Activated T-cell treated with anti-CD3 and anti-CD28 coated beads, Interleukin-2, amount 50 U/mL, for 1 hour (primary cell): Measurements from ENCODE around the gene RPTOR.

ENCODE experiments used
- DNase-seq: peaks from one replicate; pipeline ENCODE4 v3.0.0-alpha.2; 2020

Gene RPTOR

DNA sequence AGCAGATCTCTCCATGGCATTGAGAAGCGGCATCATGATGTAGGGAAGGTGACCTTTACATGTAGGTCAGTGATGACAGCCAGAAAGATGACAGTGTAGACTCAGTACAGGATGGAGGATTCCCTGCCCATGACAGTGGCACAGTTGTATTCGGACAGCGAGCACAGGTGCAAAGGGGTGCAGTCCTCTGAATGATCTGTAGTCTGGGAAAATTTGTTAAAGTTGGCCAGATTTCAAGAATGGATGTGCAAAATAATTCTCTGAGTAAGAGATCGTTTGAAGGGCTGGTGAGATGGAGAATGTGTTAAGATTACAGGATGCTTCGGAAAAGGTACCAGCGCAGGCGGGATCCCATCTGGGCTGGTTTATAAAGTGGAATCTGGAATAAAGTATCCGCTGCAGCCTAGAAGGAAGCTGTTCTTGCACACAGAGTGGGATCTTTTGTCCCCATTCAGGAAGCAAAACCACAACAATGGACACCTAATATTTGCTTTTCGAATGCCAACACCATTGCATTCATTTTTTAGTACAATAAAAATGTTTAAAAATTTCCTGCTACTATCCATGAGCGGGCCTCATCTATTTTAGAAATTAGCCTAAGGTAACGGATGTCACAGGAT lies 101.2 kb downstream of the RPTOR start:
- no peak for DNase-seq

DNA sequence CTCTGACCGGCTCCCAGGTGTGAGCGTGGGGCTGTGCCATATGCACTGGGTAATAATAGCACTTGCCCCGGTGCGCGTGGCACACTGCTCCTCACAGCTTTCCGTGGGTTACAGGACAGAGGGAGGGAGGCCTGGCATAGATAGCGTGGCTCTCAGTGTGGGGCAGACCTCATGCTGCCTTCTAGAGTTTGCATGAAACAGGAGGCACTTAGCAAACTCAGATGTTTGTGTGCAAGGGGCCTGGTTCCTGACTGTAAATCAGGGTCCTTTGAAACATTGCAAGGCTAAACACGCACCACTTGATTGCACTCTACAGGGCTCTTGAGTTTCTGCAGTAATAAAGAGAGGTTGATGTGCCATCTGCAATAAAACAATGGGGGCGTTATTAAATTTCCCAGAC lies 101.7 kb downstream of the RPTOR start:
- DNase-seq = no peak

DNA sequence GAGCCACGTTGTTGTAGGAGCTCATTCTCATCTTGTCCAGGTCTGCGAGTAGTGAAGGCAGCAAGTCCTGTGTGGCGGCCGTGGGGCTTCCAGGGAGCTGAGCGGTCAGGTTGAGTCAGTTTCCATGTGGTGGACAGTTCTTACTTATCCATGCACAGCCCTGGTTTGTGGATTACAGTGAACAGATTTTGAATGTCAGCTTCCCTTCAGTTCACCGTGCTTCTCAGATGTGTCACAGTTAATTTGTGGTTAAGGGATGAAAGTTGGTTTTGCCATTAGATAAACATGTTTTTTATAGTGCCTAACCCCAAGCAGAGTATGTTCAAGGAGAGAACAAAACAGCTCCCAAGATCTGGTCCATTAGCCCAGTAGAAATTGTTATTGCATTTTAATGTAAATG lies 103.1 kb downstream of the RPTOR start:
- DNase-seq = no peak

DNA sequence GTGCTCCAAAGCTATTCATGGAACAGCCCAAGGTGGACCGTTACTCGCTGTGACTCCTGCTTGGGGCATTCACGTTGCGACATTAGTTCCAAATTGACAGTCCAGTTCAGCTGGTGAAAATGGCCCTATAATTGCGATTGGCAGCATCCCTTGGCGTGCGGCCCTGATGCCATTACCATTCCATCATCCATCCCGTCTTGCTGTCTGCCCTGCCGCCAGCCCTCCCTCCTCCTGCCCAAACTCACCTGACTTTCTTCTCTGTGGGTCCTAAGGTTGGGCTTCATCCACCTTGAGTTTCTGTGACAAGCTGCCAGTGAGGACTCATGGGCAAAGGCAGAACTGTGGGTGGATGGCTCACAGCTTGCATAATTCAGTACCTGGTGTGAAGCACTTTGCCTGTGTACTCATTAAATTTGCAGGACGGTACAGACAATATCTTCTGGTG lies 104.6 kb downstream of the RPTOR start:
- DNase-seq = no peak

DNA sequence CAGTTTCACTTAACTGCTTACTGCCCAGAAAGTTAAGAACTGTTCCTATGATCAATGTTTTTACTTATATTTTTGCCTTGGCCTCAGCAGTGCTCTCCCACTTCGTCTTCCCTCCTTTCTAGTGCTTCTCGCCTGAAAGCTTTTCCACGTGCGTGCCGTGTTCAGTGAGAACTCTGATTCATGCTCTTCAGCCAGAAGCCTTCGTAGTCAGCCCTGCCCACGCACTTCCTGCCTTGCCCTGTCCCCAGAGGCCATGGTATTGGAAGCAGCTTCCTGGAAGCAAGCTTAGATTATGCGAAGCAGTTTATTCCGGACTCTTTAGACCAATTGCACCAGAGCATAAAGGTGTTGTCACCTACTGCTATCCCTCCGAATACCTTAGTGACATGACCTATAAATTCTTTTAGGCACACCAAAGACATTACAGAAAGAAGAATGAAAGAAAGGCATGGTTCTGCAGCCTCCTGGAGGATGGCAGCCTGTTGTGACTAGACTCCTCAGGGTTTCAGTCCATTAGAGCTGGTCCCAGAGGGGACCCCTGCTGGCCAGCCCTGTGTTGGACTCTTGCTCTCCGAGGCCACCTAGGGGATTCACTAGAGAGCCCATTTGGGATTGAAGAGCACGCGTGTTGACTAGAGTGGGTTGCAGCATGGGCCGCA lies 105.2 kb downstream of the RPTOR start:
- DNase-seq = peak; percentile 58

DNA sequence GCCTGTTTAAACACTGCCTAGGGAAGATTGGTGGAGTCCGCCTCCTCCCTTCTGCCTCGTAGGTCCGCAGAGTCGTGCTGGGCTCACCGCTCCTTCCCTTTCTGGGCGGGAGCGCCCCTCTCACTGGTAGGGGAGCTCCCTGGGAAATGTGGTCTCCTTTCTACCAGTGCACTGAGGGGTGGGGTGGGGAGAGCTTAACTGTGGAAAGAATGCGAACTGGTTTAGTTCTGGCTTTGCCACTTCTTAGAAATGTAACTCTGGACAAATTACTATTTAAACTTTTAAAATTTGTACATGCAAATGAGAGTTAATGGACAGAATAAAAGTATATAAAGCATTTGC lies 105.7 kb downstream of the RPTOR start:
- DNase-seq = no peak

DNA sequence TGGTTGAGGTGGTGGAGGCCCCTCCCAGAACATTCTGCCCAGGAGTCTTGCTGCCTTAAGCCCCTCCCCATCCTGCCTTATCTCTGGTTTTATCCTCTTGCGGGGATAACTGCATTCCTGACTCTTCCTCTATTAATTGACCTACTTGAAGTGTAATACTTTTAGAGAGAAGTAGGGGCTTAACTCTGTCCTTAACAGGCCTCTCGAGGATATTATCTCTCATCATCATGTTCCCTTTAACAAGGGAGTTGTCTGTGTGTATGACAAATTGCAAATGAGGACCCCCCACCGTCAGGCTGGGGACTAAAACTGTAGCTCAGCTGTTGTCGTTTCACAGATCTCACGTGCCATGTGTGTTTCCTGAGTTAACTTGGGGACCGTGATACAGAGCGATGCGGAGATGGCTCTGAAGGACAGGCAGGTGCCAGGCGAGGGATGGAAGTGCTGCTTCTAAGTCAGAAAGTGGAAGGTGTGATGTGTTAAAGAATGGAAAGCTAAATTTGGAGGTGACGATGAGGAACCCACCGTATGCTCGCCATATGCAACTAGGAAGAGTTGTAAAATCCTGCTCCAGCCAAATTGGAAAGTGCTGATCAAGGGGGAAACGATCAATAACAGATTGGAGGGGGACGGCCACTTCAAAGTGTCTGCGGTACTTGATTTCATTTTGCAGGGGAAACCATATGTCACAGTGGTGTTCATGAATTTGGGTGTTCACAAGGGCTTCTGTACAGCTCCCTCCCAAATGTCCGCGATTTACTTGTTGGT lies 106.3 kb downstream of the RPTOR start:
- DNase-seq = no peak

DNA sequence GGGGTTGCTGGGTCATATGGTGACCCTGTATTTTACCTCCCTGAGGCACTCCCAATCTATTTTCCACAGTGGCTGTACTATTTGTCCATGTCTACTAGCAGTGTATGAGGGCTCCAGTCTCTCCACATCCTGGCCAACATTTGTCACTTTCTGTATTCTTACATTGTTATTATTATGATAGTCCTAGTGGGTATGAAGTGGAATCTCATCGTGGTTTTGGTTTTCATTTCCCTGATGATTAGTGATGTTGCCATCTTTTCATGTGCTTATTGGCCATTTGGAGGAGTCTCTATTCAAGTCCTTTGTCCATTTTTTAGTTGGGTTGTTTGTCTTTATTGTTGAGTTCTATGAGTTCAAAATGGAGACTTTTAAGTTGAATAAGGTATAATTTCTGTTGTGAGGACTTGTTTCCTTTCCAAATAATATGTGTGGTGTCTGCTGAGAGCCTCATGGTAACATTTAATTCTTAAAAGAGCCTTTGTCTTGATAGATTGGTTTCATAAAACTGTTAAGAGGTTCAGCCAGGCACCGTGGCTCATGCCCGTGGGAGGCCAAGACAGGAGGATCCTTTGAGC lies 108.2 kb downstream of the RPTOR start:
- DNase-seq = no peak

DNA sequence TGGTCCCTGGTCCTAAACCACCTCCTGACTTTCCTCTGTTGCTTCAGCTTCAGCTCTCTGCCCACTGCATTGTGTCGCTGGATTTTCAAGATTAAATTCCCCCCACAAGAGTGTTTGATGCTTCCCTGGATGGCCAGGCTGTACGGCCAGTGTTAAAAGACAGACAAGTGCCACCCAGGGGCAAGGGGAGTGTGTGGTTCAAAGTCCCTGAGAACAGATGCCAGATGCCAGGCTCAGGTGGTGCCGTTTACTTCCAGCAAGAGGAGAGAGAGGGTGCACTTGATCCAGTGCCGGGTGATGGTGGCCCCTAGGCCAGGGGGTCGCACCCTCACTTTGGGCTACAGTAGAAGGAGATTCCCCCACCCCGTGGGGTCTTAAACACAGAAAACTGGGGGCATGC lies 109.2 kb downstream of the RPTOR start:
- no peak for DNase-seq

DNA sequence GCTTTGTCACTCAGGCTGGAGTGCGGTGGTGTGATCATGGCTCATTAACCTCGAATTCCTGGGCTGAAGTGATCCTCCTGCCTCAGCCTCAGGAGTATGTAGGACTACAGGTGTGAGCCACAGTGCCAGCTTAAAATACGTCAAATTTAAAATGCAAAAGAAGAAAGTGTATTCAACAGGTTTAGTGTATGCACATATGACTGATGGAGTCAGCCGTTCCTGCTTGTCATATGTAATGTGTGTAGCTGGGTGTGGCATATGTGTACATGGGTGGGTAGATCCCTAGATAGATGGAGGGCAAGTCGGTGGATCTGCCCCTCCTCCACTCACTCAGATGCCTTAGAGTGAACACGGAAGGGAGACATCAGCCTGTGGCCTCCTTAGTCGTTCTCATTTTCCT lies 111.0 kb downstream of the RPTOR start:
- no peak for DNase-seq

DNA sequence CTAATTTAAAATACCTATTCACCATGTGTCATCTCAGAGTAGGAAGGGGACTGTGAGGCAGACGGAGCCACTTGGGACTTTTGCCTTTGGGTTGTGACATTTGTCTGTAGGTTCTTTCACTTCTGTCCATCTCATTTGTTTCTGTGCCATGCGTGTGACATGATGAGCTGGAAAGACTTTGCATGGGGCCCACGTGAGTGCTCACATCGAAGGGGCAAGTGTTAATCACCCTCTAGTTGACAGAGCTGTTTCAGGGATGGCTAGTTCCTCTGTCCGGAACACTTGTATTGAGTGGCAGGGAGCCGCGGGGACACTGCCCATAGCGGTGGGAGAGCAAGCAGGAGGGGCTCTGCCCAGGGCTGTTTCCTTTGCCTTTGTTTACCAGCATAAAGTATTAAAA lies 112.0 kb downstream of the RPTOR start:
- DNase-seq = no peak

DNA sequence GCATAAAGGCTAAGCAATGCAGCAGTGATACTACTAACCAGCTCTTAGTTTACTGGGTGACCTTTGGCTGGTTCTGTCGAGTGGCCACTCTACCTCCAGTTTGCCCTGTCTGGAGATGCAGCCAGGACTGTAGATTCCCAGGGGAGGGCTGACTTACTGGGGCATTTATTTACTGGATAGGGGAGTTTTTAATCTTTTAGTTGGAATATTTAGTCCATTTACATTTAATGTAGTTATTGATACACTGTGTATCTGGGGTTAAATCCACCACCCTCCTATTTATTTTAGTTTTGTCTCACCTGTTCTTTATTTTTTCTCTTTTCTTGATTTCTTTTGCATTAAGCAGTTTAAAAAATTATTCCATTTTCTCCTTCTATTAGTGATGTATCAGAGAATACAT lies 112.9 kb downstream of the RPTOR start:
- no peak for DNase-seq

DNA sequence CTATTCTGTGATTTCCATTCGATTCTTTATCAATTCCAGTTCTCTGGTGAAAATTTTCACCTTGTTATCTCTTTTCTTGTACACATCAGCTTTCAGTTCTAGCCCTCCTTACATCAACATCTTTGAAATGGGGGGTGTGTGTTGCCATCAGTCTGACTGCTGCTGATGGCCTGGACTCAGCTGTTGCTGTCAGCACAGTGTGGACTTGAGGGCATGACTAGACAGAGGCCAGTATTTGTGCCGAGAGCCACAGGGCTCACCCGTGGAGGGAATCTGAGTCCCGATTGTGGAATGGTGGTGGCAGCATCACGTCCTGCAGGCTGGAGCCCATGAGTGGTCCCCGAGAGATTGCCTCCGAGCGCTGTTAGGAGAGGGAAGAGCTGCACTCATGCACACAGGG lies 114.2 kb downstream of the RPTOR start:
- no peak for DNase-seq

DNA sequence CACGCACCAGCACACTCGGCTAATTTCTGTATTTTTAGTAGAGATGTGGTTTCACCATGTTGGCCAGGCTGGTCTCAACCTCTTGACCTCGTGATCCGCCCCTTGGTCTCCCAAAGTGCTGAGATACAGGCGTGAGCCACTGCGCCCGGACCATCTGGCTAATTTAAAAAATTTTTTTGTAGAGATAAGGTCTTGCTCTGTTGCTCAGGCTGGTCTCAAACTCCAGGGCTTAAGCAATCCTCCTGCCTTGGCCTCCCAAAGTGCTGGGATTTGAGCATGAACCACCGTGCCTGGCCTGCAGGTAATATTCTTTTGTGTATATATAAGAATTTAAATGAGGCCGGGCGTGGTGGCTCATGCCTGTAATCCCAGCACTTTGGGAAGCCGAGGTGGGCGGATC lies 115.0 kb downstream of the RPTOR start:
- DNase-seq = no peak

DNA sequence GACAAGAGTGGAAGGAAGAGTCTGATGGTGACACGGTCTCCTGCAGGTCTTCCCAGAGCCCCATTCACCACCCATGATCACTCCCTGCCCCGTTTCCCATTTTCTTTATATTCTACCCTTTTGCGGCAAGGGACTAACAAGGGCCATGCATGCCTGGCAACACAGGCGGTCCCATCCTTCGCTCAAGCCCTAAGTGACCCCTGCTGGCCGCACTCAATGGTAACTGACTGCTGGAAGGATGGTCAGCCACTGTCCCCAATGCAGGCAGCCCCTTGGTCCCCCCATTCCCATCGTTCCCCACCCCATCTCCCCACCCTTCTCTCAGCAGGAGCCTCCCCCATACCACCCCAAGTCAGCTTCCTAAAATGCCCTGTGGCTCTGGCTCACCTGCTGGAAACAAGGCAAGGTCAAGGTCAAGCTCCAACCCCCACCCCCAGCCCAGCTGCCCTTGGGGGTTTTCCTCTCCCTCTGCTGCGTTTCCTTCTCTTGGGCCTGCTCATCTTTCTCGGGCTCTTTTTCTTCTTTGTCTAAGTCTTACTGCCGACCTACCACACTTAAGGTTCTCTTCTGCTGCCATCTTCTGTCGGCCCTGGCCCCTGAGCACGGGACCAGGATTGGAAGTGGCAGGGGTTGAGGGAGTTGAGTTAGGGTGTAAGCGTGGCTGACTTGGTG lies 116.0 kb downstream of the RPTOR start:
- DNase-seq = no peak

DNA sequence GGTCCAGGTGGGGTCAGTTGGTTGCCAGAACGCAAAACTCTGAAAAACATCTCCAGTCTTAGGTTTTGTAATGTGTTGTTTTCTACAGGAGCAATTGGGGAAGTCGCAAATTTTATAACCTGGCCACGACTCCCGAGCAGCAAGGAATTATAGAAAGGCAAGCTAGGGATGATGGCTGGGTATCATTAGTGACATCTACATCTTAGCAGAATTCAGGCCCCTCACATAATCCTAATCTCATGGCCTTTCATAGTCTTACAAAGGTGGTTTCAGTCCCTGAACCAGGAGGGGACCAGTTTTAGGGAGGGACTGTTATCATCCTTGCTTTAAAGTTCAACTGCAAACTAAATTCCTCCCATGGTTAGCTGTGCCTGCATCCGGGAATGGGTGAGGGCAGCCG lies 117.9 kb downstream of the RPTOR start:
- DNase-seq = no peak

DNA sequence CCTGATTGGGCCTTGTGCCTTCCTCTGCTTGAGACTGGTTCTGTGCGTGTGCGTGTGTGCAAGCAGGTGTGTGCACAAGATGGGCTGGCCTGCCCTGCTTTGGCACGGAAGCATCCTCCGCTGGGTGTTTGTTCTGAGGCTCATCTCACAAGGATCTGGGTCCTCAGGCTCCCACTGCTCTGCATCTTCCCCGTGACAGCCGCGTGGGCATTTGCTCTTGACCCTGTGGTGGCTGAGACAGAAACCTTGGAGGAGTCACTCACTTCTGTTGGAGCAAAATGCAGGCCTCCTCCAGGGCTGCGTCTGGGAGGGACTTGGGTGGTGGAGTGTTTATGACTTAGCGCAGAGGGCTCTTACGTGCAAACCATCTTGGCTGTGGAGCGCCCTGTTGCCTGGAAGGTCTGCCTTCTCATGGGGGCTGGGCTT lies 119.2 kb downstream of the RPTOR start:
- peak; percentile 39 for DNase-seq

DNA sequence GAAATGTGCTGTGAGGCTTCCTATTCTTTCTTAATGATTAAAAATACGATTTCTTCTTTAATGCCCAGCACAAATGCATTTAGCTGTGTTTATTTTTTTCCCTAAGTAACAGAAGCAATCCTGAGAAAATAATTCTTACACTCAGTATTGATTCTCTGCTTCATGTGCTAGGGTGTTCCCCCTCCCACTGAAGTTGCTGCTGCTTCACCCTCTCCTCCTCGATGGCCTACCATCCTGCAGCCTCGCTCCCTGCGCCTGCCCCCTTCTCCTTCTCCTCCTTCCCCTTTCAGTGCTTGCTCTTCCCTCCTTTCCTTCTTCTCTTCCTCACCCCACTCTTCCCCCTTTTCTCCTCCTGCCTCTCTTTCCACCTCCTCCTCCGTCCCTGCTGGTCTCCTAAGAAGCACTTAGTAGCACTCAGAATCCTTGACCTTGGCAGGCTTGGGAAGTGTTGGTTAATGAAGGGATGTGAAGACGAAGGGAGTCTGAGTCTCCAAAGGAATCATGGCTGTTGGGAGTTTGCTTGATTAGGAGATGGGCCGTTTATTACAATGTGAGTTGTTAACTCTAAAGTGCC lies 119.7 kb downstream of the RPTOR start:
- DNase-seq = no peak

DNA sequence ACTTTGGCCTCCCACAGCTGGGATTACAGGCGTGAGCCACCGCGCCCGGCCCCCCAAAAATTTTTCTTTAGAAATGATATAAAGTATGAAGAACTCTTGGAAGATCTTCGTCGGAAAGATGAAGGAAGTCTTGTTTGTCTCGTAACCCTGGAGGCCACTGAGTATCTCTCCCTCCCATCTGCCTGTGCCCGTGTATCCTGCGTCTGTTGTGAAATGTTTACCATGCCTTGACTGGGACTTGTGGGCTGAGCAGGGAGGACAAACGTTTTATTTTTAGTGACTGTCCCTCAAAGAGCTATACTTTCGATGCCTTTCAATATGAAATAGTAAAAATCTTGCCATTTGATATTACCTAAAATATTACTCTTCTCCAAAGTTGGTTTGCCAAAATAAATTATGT lies 121.2 kb downstream of the RPTOR start:
- no peak for DNase-seq

DNA sequence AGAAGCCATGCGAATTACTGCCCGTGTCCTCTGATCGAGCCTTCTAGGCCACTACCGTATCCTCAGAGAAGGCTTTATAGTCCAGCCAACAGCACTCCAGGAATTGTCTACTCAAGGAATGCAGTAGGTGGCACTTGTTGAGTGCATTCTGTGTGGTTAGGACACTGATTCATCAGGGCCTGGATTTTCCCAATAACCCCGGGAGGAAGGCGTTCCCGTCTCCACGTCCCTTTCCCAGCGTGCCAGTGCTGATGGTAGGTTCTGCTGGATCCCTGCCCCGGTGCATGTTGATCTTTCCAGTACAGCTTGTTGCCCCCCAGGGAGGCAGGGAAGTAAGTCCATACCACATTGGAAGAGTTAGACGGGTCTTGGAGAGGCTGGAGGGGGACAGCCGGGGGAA lies 122.2 kb downstream of the RPTOR start:
- DNase-seq = no peak

DNA sequence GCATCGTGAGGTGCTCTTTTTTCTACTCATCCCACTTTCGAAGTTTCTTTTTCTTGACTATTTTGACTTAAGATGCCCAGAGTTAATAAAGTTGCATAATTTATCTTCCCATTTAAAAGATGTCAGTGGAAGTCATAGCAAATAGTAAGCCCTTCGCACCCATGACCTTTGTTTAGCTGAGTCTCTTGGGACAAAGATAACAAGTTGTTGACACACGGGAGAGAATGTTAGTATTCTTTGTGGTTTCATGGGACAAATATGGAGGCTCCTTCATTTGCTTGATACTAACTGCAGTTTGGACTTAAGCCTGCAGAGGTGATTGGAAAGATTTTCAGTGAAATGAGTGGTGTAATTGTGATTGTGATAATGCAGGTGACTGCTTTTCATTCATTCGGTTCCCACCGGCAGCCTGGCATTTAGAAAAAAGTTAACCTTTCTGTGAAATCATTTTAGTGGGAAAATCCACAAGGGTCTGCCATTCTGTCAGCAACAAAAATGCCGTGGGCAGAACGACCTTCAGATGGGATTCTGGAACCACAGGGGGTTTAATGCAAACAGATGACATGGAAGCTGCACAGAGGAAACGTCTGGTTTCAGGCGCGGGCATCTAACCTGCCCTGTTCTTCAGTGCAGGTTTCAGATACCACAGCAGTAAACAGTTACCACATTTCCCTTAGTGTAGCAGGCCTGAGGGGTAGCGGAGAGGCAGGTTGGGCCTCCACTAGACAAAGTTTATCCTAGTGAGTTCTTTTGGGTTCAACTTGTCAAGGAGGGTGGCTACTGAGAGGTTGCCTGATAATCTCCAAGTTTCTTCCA lies 123.0 kb downstream of the RPTOR start:
- DNase-seq = no peak
